B cell (primary cell): ENCODE results near the gene MEGF11. TPM values are rescaled to one million over a fixed set of nuclear protein-coding genes. Genes with fewer than 3 reads are reported as not detected.

ENCODE experiments used
- ATAC-seq: fragments of 200-7000 bp; cut with Tn5 transposase; one replicate; pipeline ENCODE4 v1.10.0; 2021; ENCODE audit warnings: low read depth, mild to moderate bottlenecking, moderate number of reproducible peaks, moderate library complexity
- CTCF ChIA-PET: fragments of 350-600 bp; sonication (Branson Sonifier 250); formaldehyde crosslinking; loops from one replicate; lab custom pipeline; 2021; ENCODE audit warnings: antibody characterized with exemption, inconsistent platforms; lab: Charles Lee
- POLR2A ChIA-PET: fragments of 350-600 bp; sonication (Branson Sonifier 250); formaldehyde crosslinking; loops from one replicate; lab custom pipeline; 2021; ENCODE audit warnings: antibody characterized with exemption; lab: Charles Lee
- DNase-seq: peaks from one replicate; pipeline ENCODE4 v3.0.0; 2013
- H2AFZ ChIP-seq: 2 replicates; pipeline ENCODE4 v1.6.1; 2012; ENCODE audit warnings: mild to moderate bottlenecking, low read depth, low read length; ENCODE audit not compliant: insufficient read depth, poor library complexity, severe bottlenecking
- H3K27ac ChIP-seq, 2 donors: 1 replicate in 1 of 2; 2 replicates in 1 of 2; pipeline ENCODE4 v1.5.1; 2012 to 2013; ENCODE audit warnings: low read length in 2 of 2, mild to moderate bottlenecking in 2 of 2, moderate library complexity in 1 of 2
- H3K27me3 ChIP-seq, 4 experiments: fragments of 200-600 bp in 1 of 4; sonication (generic) in 1 of 4; replicated peaks in 1 of 4; 1 replicate in 2 of 4; 2 replicates in 2 of 4; pipeline versions ENCODE4 v1.6.1 to v1.7.0; 2013 to 2016; ENCODE audit warnings: low read length in 3 of 4, mild to moderate bottlenecking in 2 of 4, mixed read lengths in 1 of 4, moderate library complexity in 1 of 4; ENCODE audit not compliant: insufficient read depth in 4 of 4, control insufficient read depth in 3 of 4; ENCODE audit errors: control extremely low read depth in 1 of 4
- H3K36me3 ChIP-seq, 2 experiments: replicated peaks in 1 of 2; 1 replicate in 1 of 2; 2 replicates in 1 of 2; pipeline versions ENCODE4 v1.6.1 to v1.7.1; 2013; ENCODE audit warnings: low read length in 1 of 2; ENCODE audit not compliant: insufficient read depth in 2 of 2, control insufficient read depth in 1 of 2; ENCODE audit errors: control extremely low read depth in 1 of 2, extremely low read depth in 1 of 2
- H3K4me1 ChIP-seq, 2 donors: fragments of 200-600 bp in 1 of 2; sonication (generic) in 1 of 2; 1 replicate in 1 of 2; 2 replicates in 1 of 2; pipeline versions ENCODE4 v1.5.1 to v1.6.1; 2013 to 2017; ENCODE audit warnings: low read length in 2 of 2; ENCODE audit not compliant: control insufficient read depth in 2 of 2, insufficient read depth in 2 of 2
- H3K4me2 ChIP-seq: replicated peaks from 2 replicates; pipeline ENCODE3; 2012; ENCODE audit warnings: mild to moderate bottlenecking, low read depth, low read length; ENCODE audit not compliant: poor library complexity, severe bottlenecking
- H3K4me3 ChIP-seq, 5 experiments: fragments of 200-600 bp in 1 of 5; sonication (generic) in 1 of 5; 1 replicate in 3 of 5; 2 replicates in 2 of 5; pipeline versions ENCODE4 v1.5.1 to v1.7.0; 2011 to 2016; ENCODE audit warnings: low read length in 4 of 5, mild to moderate bottlenecking in 4 of 5, low read depth in 2 of 5, control low read depth in 1 of 5, moderate library complexity in 1 of 5; ENCODE audit not compliant: insufficient read depth in 1 of 5; ENCODE audit errors: control extremely low read depth in 1 of 5, extremely low read depth in 1 of 5
- H3K79me2 ChIP-seq: fragments of 200-600 bp; sonication (generic); one replicate; pipeline ENCODE4 v1.6.0; 2016; ENCODE audit warnings: low read length; ENCODE audit not compliant: control insufficient read depth, insufficient read depth
- H3K9ac ChIP-seq: fragments of 200-600 bp; sonication (generic); 2 replicates; pipeline ENCODE4 v1.6.1; 2017; ENCODE audit warnings: mild to moderate bottlenecking, low read length, moderate library complexity
- H3K9me3 ChIP-seq, 3 donors: one replicate each; pipeline versions ENCODE4 v1.6.1 to v1.7.1; 2013; ENCODE audit warnings: low read length in 2 of 3; ENCODE audit not compliant: control insufficient read depth in 2 of 3, insufficient read depth in 1 of 3; ENCODE audit errors: control extremely low read depth in 1 of 3
- H4K20me1 ChIP-seq: 2 replicates; pipeline ENCODE4 v1.6.0; 2012; ENCODE audit warnings: mild to moderate bottlenecking, low read length; ENCODE audit not compliant: insufficient read depth, control insufficient read depth, poor library complexity, severe bottlenecking
- H3K27ac Mint-ChIP-seq: one replicate; pipeline ENCODE4 v1.8.0; 2021; ENCODE audit warnings: mixed read lengths
- H3K27me3 Mint-ChIP-seq: one replicate; pipeline ENCODE4 v1.8.0; 2021; ENCODE audit warnings: mixed read lengths
- H3K4me1 Mint-ChIP-seq: one replicate; pipeline ENCODE4 v1.8.0; 2021; ENCODE audit warnings: mixed read lengths
- H3K4me3 Mint-ChIP-seq: one replicate; pipeline ENCODE4 v1.8.0; 2021; ENCODE audit warnings: mixed read lengths
- H3K9me3 Mint-ChIP-seq: one replicate; pipeline ENCODE4 v1.8.0; 2022; ENCODE audit warnings: mixed read lengths; ENCODE audit not compliant: insufficient read depth
- CTCF ChIP-seq: fragments of 200-600 bp; IDR thresholded peaks from one replicate; pipeline ENCODE4 v1.8.0; 2022; ENCODE audit warnings: antibody characterized with exemption, mild to moderate bottlenecking
- EZH2 ChIP-seq: IDR thresholded peaks from 2 replicates; pipeline ENCODE4 v1.6.1; 2012; ENCODE audit warnings: borderline replicate concordance, low read depth, mild to moderate bottlenecking, moderate library complexity, low read length; ENCODE audit not compliant: insufficient read depth, poor library complexity, severe bottlenecking
- WGBS: methylation state at CpG from one replicate; pipeline ENCODE4 v1.1.5; 2013; ENCODE audit warnings: missing lambda C conversion rate; ENCODE audit not compliant: insufficient coverage; 5-methylcytosine and 5-hydroxymethylcytosine counted together
- intact Hi-C: fragments of 100-400 bp; cut with micrococcal nuclease; formaldehyde crosslinking; loops from one replicate; pipeline ENCODE4 v1.10.0; 2022
- polyA plus RNA-seq: library from polyadenylated mRNA; depleted of rRNA; stranded (reverse); fragments of >200 nt; gene quantifications from 2 replicates; pipeline ENCODE4 v1.2.3, GENCODE V29; 2012
- total RNA-seq, 2 donors: library from RNA; stranded (reverse); fragments of 120-200 nt in 1 of 2; gene quantifications; 1 replicate in 1 of 2; 2 replicates in 1 of 2; pipeline versions ENCODE4 v1.2.3 to v1.2.4, GENCODE V29; 2013 to 2022

The MEGF11 gene
- total and polyA plus RNA-seq, 2 donors (not counting 1 experiment from before 2014, with no cell fraction given) = 0.04 to 0.34 TPM

DNA sequence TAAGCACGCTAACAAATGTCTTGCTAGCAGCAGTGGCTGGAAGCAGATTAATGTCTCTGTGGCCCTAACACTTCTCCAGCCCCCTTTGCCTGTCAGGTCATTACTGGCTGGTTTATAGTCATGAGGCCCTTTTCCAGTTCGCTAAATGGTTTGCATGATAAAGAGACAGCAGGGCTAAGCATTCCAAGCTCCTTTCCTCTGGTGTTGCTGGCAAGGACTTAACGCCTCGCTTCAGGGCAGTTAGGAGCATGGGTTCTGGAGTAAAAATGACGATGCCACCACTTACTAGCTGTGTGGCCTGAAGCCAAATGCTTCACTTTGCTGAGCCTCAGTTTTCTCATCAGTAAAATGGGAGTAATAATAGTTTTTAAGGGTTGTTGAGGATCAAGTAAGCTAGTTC is 185.9 kb downstream of the MEGF11 start:
- ATAC-seq (no peak), DNase-seq (no peak)
- ChIA-PET POLR2A (no interaction called here), CTCF (no interaction called here)
- H3K79me2 ChIP-seq = no peaks in the 10 kb centered on the region
- H3K27ac ChIP-seq = no peak overlapping the region
- H4K20me1 ChIP-seq = no peaks in the 10 kb centered on the region
- no peak overlapping the region for H3K4me2 ChIP-seq
- no peaks in the 10 kb centered on the region for H3K4me1 ChIP-seq
- H3K27ac Mint-ChIP-seq = no peak overlapping the region
- H3K36me3 ChIP-seq = no peaks in the 10 kb centered on the region
- no peak overlapping the region for H3K9ac ChIP-seq
- H3K27me3 Mint-ChIP-seq = peaks cover 5% of the 10 kb centered on the region
- no peak overlapping the region for H3K4me3 ChIP-seq
- TF ChIP-seq EZH2 (no peak), CTCF (no peak)
- H3K4me1 Mint-ChIP-seq = no peaks in the 10 kb centered on the region
- no peaks in the 10 kb centered on the region for H3K9me3 ChIP-seq
- no peak overlapping the region for H2AFZ ChIP-seq
- WGBS = 91% methylated on average over 5 of the region's 5 CpGs
- peaks cover 0 to 3% (median 0%) of the 10 kb centered on the region in 4 experiments for H3K27me3 ChIP-seq
- H3K9me3 Mint-ChIP-seq = no peaks in the 10 kb centered on the region
- no peak overlapping the region for H3K4me3 Mint-ChIP-seq
- intact Hi-C loops = no loop called here

DNA sequence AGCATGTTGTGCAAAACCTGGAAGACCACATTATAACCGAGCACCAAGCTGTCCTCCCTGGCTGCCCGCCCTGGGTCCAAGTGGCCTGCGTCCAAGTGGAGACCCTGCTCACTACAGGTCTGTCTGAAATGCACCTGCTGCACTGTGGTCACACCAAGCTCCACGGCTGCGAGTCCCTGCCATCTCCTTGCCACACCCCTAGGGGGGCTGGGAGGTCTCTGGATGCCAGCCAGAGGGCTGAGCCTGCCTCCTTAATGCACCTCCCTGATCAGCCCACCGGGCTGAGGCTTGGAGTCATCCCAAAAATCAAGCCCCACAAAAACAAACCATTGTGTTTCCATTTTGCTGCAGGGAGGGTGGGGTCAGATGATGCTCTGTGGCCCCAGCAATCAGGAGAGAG is 187.1 kb downstream of the MEGF11 start:
- Histone ChIP-seq H2AFZ (no peak overlapping the region), H3K79me2 (no peaks in the 10 kb centered on the region), H3K9me3 (peaks cover 0 to 8% (median 0%) of the 10 kb centered on the region in 3 donors), H3K4me3 (no peak overlapping the region), H3K9ac (no peak overlapping the region), H3K4me1 (no peaks in the 10 kb centered on the region), H4K20me1 (no peaks in the 10 kb centered on the region), H3K36me3 (no peaks in the 10 kb centered on the region), H3K27ac (no peak overlapping the region), H3K4me2 (no peak overlapping the region), H3K27me3 (no peaks in the 10 kb centered on the region)
- ChIA-PET POLR2A (interaction anchor here (0.8 kb wide), 1 partner anchor 85 kb away, joined by 3 read pairs; no protein-coding TSS in a partner anchor), CTCF (no interaction called here)
- H3K4me3 Mint-ChIP-seq = no peak overlapping the region
- no peak for DNase-seq
- H3K4me1 Mint-ChIP-seq = no peaks in the 10 kb centered on the region
- H3K9me3 Mint-ChIP-seq = no peaks in the 10 kb centered on the region
- TF ChIP-seq CTCF = no peak
- TF ChIP-seq EZH2 = no peak
- intact Hi-C loops = no loop called here
- no peak for ATAC-seq
- no peak overlapping the region for H3K27ac Mint-ChIP-seq
- H3K27me3 Mint-ChIP-seq = peaks cover 5% of the 10 kb centered on the region
- 66% methylated on average over 5 of the region's 6 CpGs for WGBS
